Smooth muscle cell (in vitro differentiated cells): ENCODE measurements around the gene LUC7L. TPM values are rescaled to one million over a fixed set of nuclear protein-coding genes. Genes with fewer than 3 reads are reported as not detected.
"Not testable (repeated sequence)": the region's sequence is repeated elsewhere in the genome, so short reads cannot be mapped to it uniquely, and the experiment has no call there.

Source experiments
- DNase-seq: peaks from one replicate; lab custom pipeline; 2025; ENCODE audit not compliant: unreplicated experiment; lab: John Stamatoyannopoulos, UW
- H2AFZ ChIP-seq: fragments of 200-600 bp; sonication (generic); 2 replicates; pipeline ENCODE4 v1.6.0; 2016; ENCODE audit warnings: antibody characterized with exemption, low read depth, mild to moderate bottlenecking
- H3F3A ChIP-seq: fragments of 200-600 bp; sonication (generic); 2 replicates; pipeline ENCODE4 v1.6.0; 2017; ENCODE audit warnings: antibody characterized with exemption, low read depth
- H3K27ac ChIP-seq: fragments of 200-600 bp; sonication (generic); 2 replicates; pipeline ENCODE4 v1.5.1; 2016; ENCODE audit warnings: low read depth, mild to moderate bottlenecking
- H3K27me3 ChIP-seq: fragments of 200-600 bp; sonication (generic); 2 replicates; pipeline ENCODE4 v1.6.1; 2016; ENCODE audit warnings: low read depth, mild to moderate bottlenecking
- H3K36me3 ChIP-seq: fragments of 200-600 bp; sonication (generic); 2 replicates; pipeline ENCODE4 v1.5.1; 2016; ENCODE audit warnings: low read depth
- H3K4me1 ChIP-seq: fragments of 200-600 bp; sonication (generic); 2 replicates; pipeline ENCODE4 v1.5.1; 2016; ENCODE audit warnings: low read depth
- H3K4me2 ChIP-seq: fragments of 200-600 bp; sonication (generic); 2 replicates; pipeline ENCODE4 v1.6.0; 2016; ENCODE audit warnings: mild to moderate bottlenecking
- H3K4me3 ChIP-seq: fragments of 200-600 bp; sonication (generic); 2 replicates; pipeline ENCODE4 v1.5.1; 2016; ENCODE audit warnings: mild to moderate bottlenecking
- H3K79me2 ChIP-seq: fragments of 200-600 bp; sonication (generic); 2 replicates; pipeline ENCODE4 v1.6.0; 2016; ENCODE audit warnings: low read depth, mild to moderate bottlenecking
- H3K9ac ChIP-seq: fragments of 200-600 bp; sonication (generic); 2 replicates; pipeline ENCODE4 v1.6.0; 2016; ENCODE audit warnings: low read depth
- H3K9me3 ChIP-seq: fragments of 200-600 bp; sonication (generic); replicated peaks from 2 replicates; pipeline ENCODE4 v1.5.1; 2016; ENCODE audit warnings: low read depth
- H4K20me1 ChIP-seq: fragments of 200-600 bp; sonication (generic); 2 replicates; pipeline ENCODE4 v1.6.0; 2016; ENCODE audit warnings: low read depth
- WGBS: methylation state at CpG from one replicate; pipeline ENCODE4 v1.1.7; 2016; ENCODE audit warnings: low lambda C conversion rate; 5-methylcytosine and 5-hydroxymethylcytosine counted together
- polyA plus RNA-seq: library from polyadenylated mRNA; unstranded; fragments of >200 nt; fragmentation: Nextera tagmentation; extraction: Ambion mirVana; gene quantifications from 2 replicates; pipeline ENCODE4 v1.2.1, GENCODE V29; 2016
- total RNA-seq: library from RNA; depleted of rRNA; stranded (reverse); fragments of >200 nt; gene quantifications from 2 replicates; pipeline ENCODE4 v1.2.3, GENCODE V29; 2014
- TF ChIP-seq, protein P1 (sequence below): fragments of 200-600 bp; sonication (generic); IDR thresholded peaks from 2 replicates; pipeline ENCODE4 v1.5.1; 2017; ENCODE audit warnings: borderline replicate concordance, mild to moderate bottlenecking, antibody characterized with exemption; ENCODE audit not compliant: insufficient read depth, poor library complexity, severe bottlenecking

Gene LUC7L
- total and polyA plus RNA-seq, 2 experiments from 2014 or later: 56.2 to 70.6 TPM

DNA sequence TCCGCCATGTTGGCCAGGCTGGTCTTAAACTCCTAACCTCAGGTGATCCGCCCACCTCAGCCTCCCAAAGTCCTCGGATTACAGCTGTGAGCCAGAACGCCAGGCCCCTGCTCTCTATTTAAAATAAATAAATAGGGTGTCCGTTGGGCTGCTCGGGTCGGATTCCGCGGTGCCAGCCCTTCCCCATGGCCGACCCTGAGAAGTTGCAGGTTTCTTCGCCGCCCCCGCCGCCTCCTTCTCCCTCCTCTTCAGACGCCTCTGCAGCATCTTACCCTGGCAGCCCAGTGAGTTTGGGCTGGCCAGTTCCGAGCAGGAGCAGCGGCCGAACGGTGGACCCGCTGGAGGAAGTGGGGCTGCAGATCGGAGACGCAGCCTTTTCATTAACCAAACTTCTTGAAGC, 1.7 kb upstream of the LUC7L start:
- Histone ChIP-seq H3K27ac (no peak overlapping the region), H3K9me3 (no peaks in the 10 kb centered on the region), H3F3A (peaks cover 4% of the 10 kb centered on the region), H3K9ac (no peak overlapping the region), H3K4me3 (no peak overlapping the region), H3K79me2 (peaks cover 32% of the 10 kb centered on the region), H3K4me1 (peaks cover 12% of the 10 kb centered on the region), H3K27me3 (no peaks in the 10 kb centered on the region), H4K20me1 (peaks cover 30% of the 10 kb centered on the region), H2AFZ (no peak overlapping the region), H3K36me3 (peaks cover 15% of the 10 kb centered on the region), H3K4me2 (no peak overlapping the region)
- WGBS: 94% methylated on average over 22 of the region's 22 CpGs
- TF ChIP-seq, protein P1, sequence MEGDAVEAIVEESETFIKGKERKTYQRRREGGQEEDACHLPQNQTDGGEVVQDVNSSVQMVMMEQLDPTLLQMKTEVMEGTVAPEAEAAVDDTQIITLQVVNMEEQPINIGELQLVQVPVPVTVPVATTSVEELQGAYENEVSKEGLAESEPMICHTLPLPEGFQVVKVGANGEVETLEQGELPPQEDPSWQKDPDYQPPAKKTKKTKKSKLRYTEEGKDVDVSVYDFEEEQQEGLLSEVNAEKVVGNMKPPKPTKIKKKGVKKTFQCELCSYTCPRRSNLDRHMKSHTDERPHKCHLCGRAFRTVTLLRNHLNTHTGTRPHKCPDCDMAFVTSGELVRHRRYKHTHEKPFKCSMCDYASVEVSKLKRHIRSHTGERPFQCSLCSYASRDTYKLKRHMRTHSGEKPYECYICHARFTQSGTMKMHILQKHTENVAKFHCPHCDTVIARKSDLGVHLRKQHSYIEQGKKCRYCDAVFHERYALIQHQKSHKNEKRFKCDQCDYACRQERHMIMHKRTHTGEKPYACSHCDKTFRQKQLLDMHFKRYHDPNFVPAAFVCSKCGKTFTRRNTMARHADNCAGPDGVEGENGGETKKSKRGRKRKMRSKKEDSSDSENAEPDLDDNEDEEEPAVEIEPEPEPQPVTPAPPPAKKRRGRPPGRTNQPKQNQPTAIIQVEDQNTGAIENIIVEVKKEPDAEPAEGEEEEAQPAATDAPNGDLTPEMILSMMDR: no peak
- no peak for DNase-seq

DNA sequence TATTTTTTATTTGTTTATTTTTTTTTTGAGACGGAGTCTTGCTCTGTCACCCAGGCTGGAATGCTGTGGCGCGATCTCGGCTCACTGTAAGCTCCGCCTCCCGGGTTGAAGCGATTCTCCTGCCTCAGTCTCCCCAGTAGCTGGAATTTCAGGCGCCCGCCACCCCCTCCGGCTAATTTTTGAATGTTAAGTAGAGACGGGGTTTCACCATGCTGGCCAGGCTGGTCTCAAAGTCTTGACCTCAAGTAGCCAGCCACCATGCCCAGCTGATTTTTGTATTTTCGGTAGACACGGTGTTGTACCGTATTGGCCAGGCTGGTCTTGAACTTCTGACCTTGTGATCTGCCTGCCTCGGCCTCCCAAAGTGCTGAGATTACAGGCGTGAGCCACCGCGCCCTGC, 1.1 kb upstream of the LUC7L start:
- not testable (repeated sequence) for DNase-seq, H3K4me3 ChIP-seq, H3F3A ChIP-seq, H3K27me3 ChIP-seq, H3K9ac ChIP-seq, H3K4me2 ChIP-seq, H2AFZ ChIP-seq, H3K9me3 ChIP-seq, H3K27ac ChIP-seq
- Histone ChIP-seq H3K4me1 (peaks cover 12% of the 10 kb centered on the region), H3K79me2 (peaks cover 36% of the 10 kb centered on the region), H3K36me3 (peaks cover 19% of the 10 kb centered on the region), H4K20me1 (peaks cover 36% of the 10 kb centered on the region)
- WGBS: 98% methylated on average over 18 of the region's 18 CpGs

DNA sequence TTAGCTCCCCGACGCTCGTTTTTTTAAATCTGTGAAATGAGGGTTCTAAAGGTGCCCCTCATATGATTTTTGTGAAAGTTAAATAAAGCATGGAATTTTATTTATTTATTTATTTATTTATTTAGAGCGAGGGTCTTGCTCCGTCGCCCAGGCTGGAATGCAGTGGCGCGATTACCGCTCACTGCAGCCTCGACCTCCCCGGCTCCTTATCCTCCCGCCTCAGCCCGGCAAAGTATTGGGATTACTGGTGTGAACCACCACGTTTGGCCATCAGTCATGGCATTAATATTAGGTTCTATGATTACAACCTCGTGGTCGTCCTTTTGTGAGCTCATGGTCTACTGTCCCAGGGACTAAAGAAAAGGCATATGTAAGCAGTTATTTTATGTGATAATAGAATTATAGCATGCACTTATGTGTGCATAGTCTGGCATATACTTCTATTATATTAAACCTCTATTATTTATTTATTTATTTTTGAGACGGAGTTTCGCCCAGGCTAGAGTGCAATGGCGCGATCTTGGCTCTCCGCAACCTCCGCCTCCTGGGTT, 557 bp upstream of the LUC7L start:
- Histone ChIP-seq H3K27me3 (no peaks in the 10 kb centered on the region), H4K20me1 (peaks cover 41% of the 10 kb centered on the region), H3K4me2 (peak overlapping the region; percentile 89), H3K4me1 (peaks cover 12% of the 10 kb centered on the region), H3K27ac (peak overlapping the region; percentile 99), H3K9me3 (no peaks in the 10 kb centered on the region), H3K79me2 (peaks cover 41% of the 10 kb centered on the region), H3F3A (peaks cover under 1% of the 10 kb centered on the region), H3K9ac (peak overlapping the region; percentile 97), H3K4me3 (peak overlapping the region; percentile 98), H2AFZ (peak overlapping the region; percentile 85), H3K36me3 (peaks cover 19% of the 10 kb centered on the region)
- DNase-seq: no peak
- TF ChIP-seq, protein P1: no peak
- WGBS: 89% methylated on average over 22 of the region's 22 CpGs

DNA sequence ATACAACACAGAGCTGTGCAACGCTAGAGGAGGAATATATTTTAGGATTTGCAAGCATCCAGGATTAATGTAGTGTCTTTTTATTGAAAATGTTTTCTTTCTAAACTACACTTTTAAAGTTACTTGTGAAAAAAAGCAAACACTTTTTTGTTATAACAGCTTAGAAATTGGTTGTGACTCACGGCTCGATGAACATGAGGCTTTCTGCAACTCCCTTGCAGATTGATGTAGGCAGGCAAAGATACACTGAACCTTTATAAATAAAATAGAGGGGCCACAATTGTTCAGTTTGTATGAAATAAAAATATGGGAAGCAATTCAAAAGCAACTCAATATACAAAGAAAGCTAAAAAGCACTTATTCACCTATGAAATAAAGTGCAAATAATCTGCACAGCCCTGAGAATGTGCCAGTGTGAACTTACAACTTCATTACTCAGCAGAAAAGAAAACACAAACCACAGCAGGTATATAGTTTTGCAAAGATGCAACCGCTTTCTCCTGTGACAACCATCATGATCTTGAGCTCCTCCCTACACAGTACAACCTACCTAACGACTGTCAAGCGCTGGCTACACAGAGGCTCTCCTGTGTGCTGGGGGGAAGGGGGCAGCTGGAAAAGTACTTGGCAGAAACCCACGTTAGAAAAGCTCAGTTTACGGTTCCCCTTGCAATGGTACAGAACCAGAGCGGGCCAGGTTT, 948 bp downstream of the LUC7L start:
- H3K4me3 ChIP-seq: peak overlapping the region; percentile 98
- H3K79me2 ChIP-seq: peaks cover 56% of the 10 kb centered on the region
- WGBS: 22% methylated on average over 9 of the region's 9 CpGs
- H3F3A ChIP-seq: no peaks in the 10 kb centered on the region
- DNase-seq: no peak
- no peak overlapping the region for H2AFZ ChIP-seq
- H3K27ac ChIP-seq: peak overlapping the region; percentile 99
- peak overlapping the region; percentile 89 for H3K4me2 ChIP-seq
- no peaks in the 10 kb centered on the region for H3K27me3 ChIP-seq
- H3K4me1 ChIP-seq: peaks cover 12% of the 10 kb centered on the region
- no peaks in the 10 kb centered on the region for H3K9me3 ChIP-seq
- peak overlapping the region; percentile 97 for H3K9ac ChIP-seq
- TF ChIP-seq, protein P1: no peak
- H4K20me1 ChIP-seq: peaks cover 56% of the 10 kb centered on the region
- H3K36me3 ChIP-seq: peaks cover 22% of the 10 kb centered on the region
